Type B pancreatic cell (in vitro differentiated cells): ENCODE data around the gene SCN10A. TPM values are rescaled to one million over a fixed set of nuclear protein-coding genes. Genes with fewer than 3 reads are reported as not detected.

Experiments
- DNase-seq: peaks from one replicate; pipeline ENCODE4 v3.0.0; 2021; ENCODE audit warnings: mixed read lengths; ENCODE audit not compliant: unreplicated experiment; ENCODE audit errors: extremely low spot score
- H3K27ac Mint-ChIP-seq: 2 replicates; pipeline ENCODE4 v1.8.0; 2021; ENCODE audit warnings: mild to moderate bottlenecking, mixed read lengths
- H3K27me3 Mint-ChIP-seq: 2 replicates; pipeline ENCODE4 v1.8.0; 2021; ENCODE audit warnings: mixed read lengths
- H3K36me3 Mint-ChIP-seq: 2 replicates; pipeline ENCODE4 v1.8.0; 2021; ENCODE audit warnings: mixed read lengths
- H3K4me1 Mint-ChIP-seq: one replicate; pipeline ENCODE4 v1.8.0; 2021; ENCODE audit warnings: mixed read lengths; ENCODE audit not compliant: unreplicated experiment
- H3K4me3 Mint-ChIP-seq: 2 replicates; pipeline ENCODE4 v1.8.0; 2021; ENCODE audit warnings: mild to moderate bottlenecking, mixed read lengths
- H3K9me3 Mint-ChIP-seq: 2 replicates; pipeline ENCODE4 v1.8.0; 2021; ENCODE audit warnings: mixed read lengths
- CTCF ChIP-seq: fragments of 200-600 bp; sonication (generic); conservative IDR thresholded peaks from 2 replicates; pipeline ENCODE4 v1.5.0; 2021; ENCODE audit warnings: antibody characterized with exemption, mild to moderate bottlenecking
- total RNA-seq: library from RNA; stranded (reverse); gene quantifications from 2 replicates; pipeline ENCODE4 v1.2.1, GENCODE V29; 2021; ENCODE audit warnings: low replicate concordance

The SCN10A gene
- total RNA-seq, 1 donor from 2014 or later, result not detected

- Mint-ChIP-seq H3K27me3 (peaks cover 28% of the 10 kb centered on the region), H3K27ac (no peak overlapping the region), H3K4me1 (peaks cover 13% of the 10 kb centered on the region), H3K4me3 (no peak overlapping the region), H3K36me3 (no peaks in the 10 kb centered on the region), H3K9me3 (no peaks in the 10 kb centered on the region)
- TF ChIP-seq CTCF, result no peak
- no peak for DNase-seq
Observed at GRCh38 chr3:38837358-38837757, 21.3 kb upstream of the SCN10A start.

- TF ChIP-seq CTCF, result no peak
- DNase-seq, result no peak
- Mint-ChIP-seq H3K4me1 (peaks cover 13% of the 10 kb centered on the region), H3K36me3 (no peaks in the 10 kb centered on the region), H3K4me3 (no peak overlapping the region), H3K27ac (no peak overlapping the region), H3K27me3 (peaks cover 29% of the 10 kb centered on the region), H3K9me3 (no peaks in the 10 kb centered on the region)
Observed at GRCh38 chr3:38836561-38836960, 20.5 kb upstream of the SCN10A start.

GRCh38 chr3:38835939-38836338 lies 19.9 kb upstream of the SCN10A start:
- TF ChIP-seq CTCF, result no peak
- Mint-ChIP-seq H3K4me3 (no peak overlapping the region), H3K27ac (no peak overlapping the region), H3K36me3 (no peaks in the 10 kb centered on the region), H3K9me3 (no peaks in the 10 kb centered on the region), H3K27me3 (peaks cover 29% of the 10 kb centered on the region), H3K4me1 (peaks cover 13% of the 10 kb centered on the region)
- DNase-seq, result no peak

GRCh38 chr3:38834717-38835116 lies 18.7 kb upstream of the SCN10A start:
- H3K4me1 Mint-ChIP-seq, result peaks cover 13% of the 10 kb centered on the region
- DNase-seq, result no peak
- H3K27ac Mint-ChIP-seq, result no peak overlapping the region
- no peak for TF ChIP-seq CTCF
- peaks cover 24% of the 10 kb centered on the region for H3K27me3 Mint-ChIP-seq
- no peaks in the 10 kb centered on the region for H3K36me3 Mint-ChIP-seq
- no peak overlapping the region for H3K4me3 Mint-ChIP-seq
- H3K9me3 Mint-ChIP-seq, result no peaks in the 10 kb centered on the region

GRCh38 chr3:38834110-38834509 lies 18.1 kb upstream of the SCN10A start:
- DNase-seq, result no peak
- H3K36me3 Mint-ChIP-seq, result no peaks in the 10 kb centered on the region
- peaks cover 21% of the 10 kb centered on the region for H3K27me3 Mint-ChIP-seq
- TF ChIP-seq CTCF, result no peak
- H3K9me3 Mint-ChIP-seq, result no peaks in the 10 kb centered on the region
- no peak overlapping the region for H3K4me3 Mint-ChIP-seq
- no peak overlapping the region for H3K27ac Mint-ChIP-seq
- peaks cover 13% of the 10 kb centered on the region for H3K4me1 Mint-ChIP-seq

GRCh38 chr3:38829404-38829803 lies 13.4 kb upstream of the SCN10A start:
- Mint-ChIP-seq H3K27ac (no peak overlapping the region), H3K36me3 (no peaks in the 10 kb centered on the region), H3K9me3 (no peaks in the 10 kb centered on the region), H3K4me3 (no peak overlapping the region), H3K27me3 (peaks cover 25% of the 10 kb centered on the region), H3K4me1 (peaks cover 11% of the 10 kb centered on the region)
- DNase-seq, result no peak
- no peak for TF ChIP-seq CTCF
